Left cardiac atrium (tissue), 4 donors: Measurements from ENCODE around the gene ASCL2. TPM values are rescaled to one million over a fixed set of nuclear protein-coding genes. Genes with fewer than 3 reads are reported as not detected.

Experiments
- ATAC-seq, 2 donors: fragments of 200-7000 bp; cut with Tn5 transposase; one replicate each; pipeline ENCODE4 v1.9.1; 2020; ENCODE audit warnings: mild to moderate bottlenecking in 2 of 2, moderate library complexity in 2 of 2
- DNase-seq: peaks from one replicate; pipeline ENCODE4 v3.0.0-alpha.2; 2020
- intact Hi-C, 2 donors: fragments of 100-400 bp; cut with DNase I; formaldehyde crosslinking; loops; one replicate each; pipeline versions ENCODE4 v1.14.1 to v1.15.1; 2022 to 2023
- total RNA-seq, 2 donors: library from RNA; stranded (reverse); fragmentation: NEBNext Ultra II Directional; extraction: Animal tissue kit (Norgen Biotek cat#: 25700); gene quantifications; one replicate each; pipeline ENCODE4 v1.2.1, GENCODE V29; 2021
- donor health status: DM: no; HTN: yes; CAD: no.
- donor health status: DM: no; HTN: yes; CAD: no; lungs with severe emphysema.
- donor health status: DM: yes; HTN: yes; CAD: no.
- donor health status: Dilated cardiomyopathy.

ASCL2 gene
- total RNA-seq, 2 donors from 2014 or later = 0.39 to 0.50 TPM

- DNase-seq (no peak), ATAC-seq (no peak)
These were observed 9.8 kb upstream of the ASCL2 start for GRCh38 chr11:2280208-2280607.

GRCh38 chr11:2277933-2278523 lies 7.6 kb upstream of the ASCL2 start:
- DNase-seq = no peak
- intact Hi-C loops = no loop called here
- ATAC-seq = no peak

More at GRCh38 chr11:2280208-2280607, 9.8 kb upstream of the ASCL2 start:
- intact Hi-C loops = no loop called here

GRCh38 chr11:2277008-2277346 lies 6.6 kb upstream of the ASCL2 start:
- no peak for DNase-seq
- ATAC-seq = no peak
- intact Hi-C loops = no loop called here

GRCh38 chr11:2276280-2277007 lies 6.1 kb upstream of the ASCL2 start:
- ATAC-seq (no peak), DNase-seq (no peak)
- intact Hi-C loops = no loop called here

GRCh38 chr11:2275334-2276279 lies 5.2 kb upstream of the ASCL2 start:
- DNase-seq (peak; percentile 10), ATAC-seq (no peak)
- intact Hi-C loops = no loop called here

GRCh38 chr11:2273771-2274170 lies 3.4 kb upstream of the ASCL2 start:
- ATAC-seq = no peak
- intact Hi-C loops = no loop called here
- no peak for DNase-seq

- DNase-seq (no peak), ATAC-seq (no peak)
- intact Hi-C loops = no loop called here
These were observed 2.9 kb upstream of the ASCL2 start for GRCh38 chr11:2273311-2273710.

GRCh38 chr11:2272946-2273280 lies 2.5 kb upstream of the ASCL2 start:
- no peak for DNase-seq
- ATAC-seq = no peak
- intact Hi-C loops = no loop called here

- intact Hi-C loops = no loop called here
- DNase-seq = peak; percentile 10
These were observed 2.0 kb upstream of the ASCL2 start for GRCh38 chr11:2272228-2272945.

GRCh38 chr11:2271327-2272227 lies 1.2 kb upstream of the ASCL2 start:
- peak; percentile 14 for DNase-seq
- ATAC-seq = no peak
- intact Hi-C loops = no loop called here

More at GRCh38 chr11:2272228-2272945, 2.0 kb upstream of the ASCL2 start:
- no peak for ATAC-seq

GRCh38 chr11:2271077-2271326 lies 614 bp upstream of the ASCL2 start:
- ATAC-seq (peak; percentile 42 to 56), DNase-seq (peak; percentile 45)
- intact Hi-C loops = no loop called here

- intact Hi-C loops = no loop called here
- DNase-seq = peak; percentile 50
- ATAC-seq = peak; percentile 39 to 46
These were observed 627 bp downstream of the ASCL2 start for GRCh38 chr11:2269601-2270321.

- intact Hi-C loops = no loop called here
- ATAC-seq (peak; percentile 51 to 56), DNase-seq (peak; percentile 48)
These were observed 1.4 kb downstream of the ASCL2 start for GRCh38 chr11:2268729-2269600.

- DNase-seq (no peak), ATAC-seq (no peak)
- intact Hi-C loops = no loop called here
These were observed 2.3 kb downstream of the ASCL2 start for GRCh38 chr11:2267851-2268728.

GRCh38 chr11:2267306-2267850 lies 3.0 kb downstream of the ASCL2 start:
- intact Hi-C loops = no loop called here
- ATAC-seq (no peak), DNase-seq (no peak)
